Activated CD8-positive, alpha-beta T cell treated with anti-CD3 and anti-CD28 coated beads for 36 hours (primary cell): ENCODE results near the gene BEGAIN. TPM values are rescaled to one million over a fixed set of nuclear protein-coding genes. Genes with fewer than 3 reads are reported as not detected.

ENCODE experiments used
- ATAC-seq: fragments of 200-7000 bp; cut with Tn5 transposase; one replicate; pipeline ENCODE4 v1.10.0; 2021; ENCODE audit warnings: mild to moderate bottlenecking, moderate library complexity
- CTCF ChIA-PET: fragments of 350-600 bp; sonication (Branson Sonifier 250); formaldehyde crosslinking; loops from one replicate; lab custom pipeline; 2021; ENCODE audit warnings: antibody characterized with exemption; lab: Charles Lee
- POLR2A ChIA-PET: fragments of 350-600 bp; sonication (Branson Sonifier 250); formaldehyde crosslinking; loops from one replicate; lab custom pipeline; 2021; ENCODE audit warnings: antibody characterized with exemption; lab: Charles Lee
- DNase-seq: peaks from one replicate; pipeline ENCODE4 v3.0.0-alpha.2; 2020
- H3K27ac Mint-ChIP-seq: one replicate; pipeline ENCODE4 v1.8.0; 2021; ENCODE audit warnings: mild to moderate bottlenecking, mixed read lengths
- H3K27me3 Mint-ChIP-seq: one replicate; pipeline ENCODE4 v1.8.0; 2021; ENCODE audit warnings: mixed read lengths
- H3K36me3 Mint-ChIP-seq: one replicate; pipeline ENCODE4 v1.8.0; 2021; ENCODE audit warnings: low read depth, mixed read lengths
- H3K4me1 Mint-ChIP-seq: one replicate; pipeline ENCODE4 v1.8.0; 2021; ENCODE audit warnings: low read depth, mixed read lengths
- H3K4me3 Mint-ChIP-seq: one replicate; pipeline ENCODE4 v1.8.0; 2021; ENCODE audit warnings: mild to moderate bottlenecking, moderate library complexity, mixed read lengths
- H3K9me3 Mint-ChIP-seq: one replicate; pipeline ENCODE4 v1.8.0; 2021; ENCODE audit warnings: mixed read lengths
- intact Hi-C: fragments of 100-400 bp; cut with micrococcal nuclease; formaldehyde crosslinking; loops from one replicate; pipeline ENCODE4 v1.10.0; 2022
- total RNA-seq, 2 experiments: library from RNA; stranded (reverse); gene quantifications; one replicate each; pipeline ENCODE4 v1.2.3, GENCODE V29; 2021
- TF ChIP-seq, protein P1 (sequence below): fragments of 200-600 bp; IDR thresholded peaks from one replicate; pipeline ENCODE4 v1.8.0; 2022; ENCODE audit warnings: antibody characterized with exemption, mild to moderate bottlenecking

BEGAIN gene
- total RNA-seq, 2 experiments from 2014 or later = 5.5 to 6.0 TPM

DNA sequence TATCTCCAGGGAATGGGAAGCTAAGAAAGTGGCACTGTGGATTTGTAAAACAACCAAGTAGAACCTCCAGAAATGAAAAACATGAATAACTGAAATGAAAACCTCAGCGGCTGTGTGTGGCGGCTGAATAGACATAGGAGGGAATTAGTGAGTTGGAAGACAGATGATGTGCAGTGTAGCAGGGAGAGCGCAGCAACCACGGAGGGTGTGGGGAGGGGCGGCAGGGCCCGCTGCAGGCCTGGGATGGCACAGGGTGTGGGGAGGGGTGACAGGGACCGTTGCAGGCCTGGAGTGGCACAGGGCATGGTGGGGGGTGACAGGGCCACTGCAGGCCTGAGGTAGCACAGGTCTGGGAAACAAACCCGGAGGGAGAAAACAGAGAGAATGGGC is 51.1 kb downstream of the BEGAIN start:
- Mint-ChIP-seq H3K4me3 (no peak overlapping the region), H3K4me1 (peaks cover 4% of the 10 kb centered on the region), H3K27ac (no peak overlapping the region), H3K27me3 (no peaks in the 10 kb centered on the region), H3K36me3 (no peaks in the 10 kb centered on the region), H3K9me3 (no peaks in the 10 kb centered on the region)
- intact Hi-C loops = no loop called here
- DNase-seq (no peak), ATAC-seq (no peak)
- TF ChIP-seq, protein P1, sequence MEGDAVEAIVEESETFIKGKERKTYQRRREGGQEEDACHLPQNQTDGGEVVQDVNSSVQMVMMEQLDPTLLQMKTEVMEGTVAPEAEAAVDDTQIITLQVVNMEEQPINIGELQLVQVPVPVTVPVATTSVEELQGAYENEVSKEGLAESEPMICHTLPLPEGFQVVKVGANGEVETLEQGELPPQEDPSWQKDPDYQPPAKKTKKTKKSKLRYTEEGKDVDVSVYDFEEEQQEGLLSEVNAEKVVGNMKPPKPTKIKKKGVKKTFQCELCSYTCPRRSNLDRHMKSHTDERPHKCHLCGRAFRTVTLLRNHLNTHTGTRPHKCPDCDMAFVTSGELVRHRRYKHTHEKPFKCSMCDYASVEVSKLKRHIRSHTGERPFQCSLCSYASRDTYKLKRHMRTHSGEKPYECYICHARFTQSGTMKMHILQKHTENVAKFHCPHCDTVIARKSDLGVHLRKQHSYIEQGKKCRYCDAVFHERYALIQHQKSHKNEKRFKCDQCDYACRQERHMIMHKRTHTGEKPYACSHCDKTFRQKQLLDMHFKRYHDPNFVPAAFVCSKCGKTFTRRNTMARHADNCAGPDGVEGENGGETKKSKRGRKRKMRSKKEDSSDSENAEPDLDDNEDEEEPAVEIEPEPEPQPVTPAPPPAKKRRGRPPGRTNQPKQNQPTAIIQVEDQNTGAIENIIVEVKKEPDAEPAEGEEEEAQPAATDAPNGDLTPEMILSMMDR = no peak
- ChIA-PET POLR2A (no interaction called here), CTCF (interaction anchor here (1.2 to 1.6 kb wide), 2 partner anchors 110 to 117 kb away, joined by 4 to 6 read pairs; no protein-coding TSS in a partner anchor)

DNA sequence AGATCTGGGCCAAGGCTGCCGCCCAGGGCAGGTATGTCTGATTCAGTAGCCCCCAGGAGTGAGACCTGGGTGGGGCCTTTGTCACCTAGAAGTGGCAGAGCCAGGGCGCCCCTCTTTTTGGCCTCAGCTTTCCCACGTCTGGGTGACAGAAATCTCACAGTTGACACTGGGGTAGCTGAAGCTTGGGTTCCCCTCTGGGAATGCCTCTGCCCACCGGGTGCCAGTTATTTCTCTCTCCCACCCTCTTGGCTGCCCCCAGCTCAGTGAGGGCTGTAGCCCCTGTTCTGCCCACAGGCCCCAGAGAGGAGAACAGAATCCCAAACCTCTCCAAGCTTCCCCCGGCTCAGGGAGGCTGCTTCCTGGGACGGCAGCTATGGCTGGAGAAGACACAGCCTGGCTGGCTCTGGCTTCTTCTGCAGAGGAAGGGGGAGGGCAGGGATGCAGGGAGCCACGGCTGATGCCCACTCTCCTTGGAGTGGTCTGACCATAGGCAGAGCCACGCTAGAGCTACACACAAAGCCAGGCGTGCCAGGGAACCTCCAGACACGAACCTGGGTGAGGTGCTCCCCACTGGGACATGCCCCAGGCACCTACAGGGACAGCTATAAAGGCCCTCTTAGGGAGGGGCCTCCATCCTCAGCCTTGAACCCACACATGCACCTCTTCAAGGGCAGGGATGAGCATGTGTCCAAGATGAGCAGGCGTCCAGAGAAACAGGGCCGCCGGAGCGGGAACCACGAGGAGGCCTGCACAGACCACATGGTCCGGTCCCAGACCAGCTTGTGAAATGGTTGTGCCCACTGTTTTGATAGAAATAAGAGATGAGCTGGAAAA is 51.7 kb downstream of the BEGAIN start:
- TF ChIP-seq, protein P1 = no peak
- Mint-ChIP-seq H3K4me1 (peaks cover 4% of the 10 kb centered on the region), H3K9me3 (no peaks in the 10 kb centered on the region), H3K27ac (no peak overlapping the region), H3K36me3 (no peaks in the 10 kb centered on the region), H3K27me3 (no peaks in the 10 kb centered on the region), H3K4me3 (no peak overlapping the region)
- ATAC-seq = no peak
- ChIA-PET CTCF (interaction anchor here (1.2 to 1.6 kb wide), 2 partner anchors 110 to 117 kb away, joined by 4 to 6 read pairs; no protein-coding TSS in a partner anchor), POLR2A (interaction anchor here (1.1 kb wide), 1 partner anchor 128 kb away, joined by 3 read pairs; no protein-coding TSS in a partner anchor)
- no peak for DNase-seq
- intact Hi-C loops = no loop called here

DNA sequence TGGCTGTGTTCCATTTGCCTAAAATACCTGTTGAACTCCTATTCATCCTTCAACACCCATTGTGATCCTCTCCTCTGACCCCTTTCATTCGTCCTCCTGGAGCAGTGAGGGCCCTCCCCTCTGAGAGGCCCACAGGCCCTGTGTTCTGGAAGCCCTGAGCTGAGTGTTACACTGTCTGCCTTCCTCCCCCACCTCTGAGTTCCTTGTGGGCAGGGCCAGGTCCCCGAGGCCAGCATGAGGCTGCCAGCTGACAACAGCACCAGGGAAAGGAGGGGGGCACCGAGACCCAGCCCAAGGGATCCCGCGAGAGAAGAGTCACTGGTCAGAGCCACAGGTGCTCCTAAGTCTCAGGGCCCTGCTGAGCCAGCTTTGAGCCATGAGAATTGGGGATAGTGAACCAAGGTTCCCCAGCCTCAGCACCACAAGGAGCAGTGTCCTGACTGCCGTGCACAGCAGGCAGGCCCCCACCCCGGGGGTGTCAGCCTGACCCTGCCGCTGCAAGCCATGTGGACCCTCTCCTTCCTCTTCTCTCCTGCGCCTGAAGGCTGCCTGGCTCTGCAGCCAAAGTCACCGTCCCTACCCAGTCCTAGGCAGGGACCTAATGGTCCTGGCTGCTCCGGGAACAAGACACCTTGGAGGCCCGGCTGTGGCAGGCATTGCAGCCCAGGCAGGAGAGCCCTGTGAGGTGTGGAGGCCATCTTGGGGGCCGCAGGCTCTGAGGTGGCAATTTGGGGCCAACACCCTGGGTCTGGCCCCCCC is 52.5 kb downstream of the BEGAIN start:
- Mint-ChIP-seq H3K9me3 (no peaks in the 10 kb centered on the region), H3K36me3 (no peaks in the 10 kb centered on the region), H3K27ac (no peak overlapping the region), H3K4me3 (no peak overlapping the region), H3K4me1 (peaks cover 4% of the 10 kb centered on the region), H3K27me3 (no peaks in the 10 kb centered on the region)
- ATAC-seq (no peak), DNase-seq (no peak)
- TF ChIP-seq, protein P1 = no peak
- intact Hi-C loops = no loop called here
- ChIA-PET CTCF (interaction anchor here (1.2 to 1.6 kb wide), 2 partner anchors 111 to 118 kb away, joined by 4 to 6 read pairs; no protein-coding TSS in a partner anchor), POLR2A (interaction anchor here (1.1 kb wide), 1 partner anchor 128 kb away, joined by 3 read pairs; no protein-coding TSS in a partner anchor)

DNA sequence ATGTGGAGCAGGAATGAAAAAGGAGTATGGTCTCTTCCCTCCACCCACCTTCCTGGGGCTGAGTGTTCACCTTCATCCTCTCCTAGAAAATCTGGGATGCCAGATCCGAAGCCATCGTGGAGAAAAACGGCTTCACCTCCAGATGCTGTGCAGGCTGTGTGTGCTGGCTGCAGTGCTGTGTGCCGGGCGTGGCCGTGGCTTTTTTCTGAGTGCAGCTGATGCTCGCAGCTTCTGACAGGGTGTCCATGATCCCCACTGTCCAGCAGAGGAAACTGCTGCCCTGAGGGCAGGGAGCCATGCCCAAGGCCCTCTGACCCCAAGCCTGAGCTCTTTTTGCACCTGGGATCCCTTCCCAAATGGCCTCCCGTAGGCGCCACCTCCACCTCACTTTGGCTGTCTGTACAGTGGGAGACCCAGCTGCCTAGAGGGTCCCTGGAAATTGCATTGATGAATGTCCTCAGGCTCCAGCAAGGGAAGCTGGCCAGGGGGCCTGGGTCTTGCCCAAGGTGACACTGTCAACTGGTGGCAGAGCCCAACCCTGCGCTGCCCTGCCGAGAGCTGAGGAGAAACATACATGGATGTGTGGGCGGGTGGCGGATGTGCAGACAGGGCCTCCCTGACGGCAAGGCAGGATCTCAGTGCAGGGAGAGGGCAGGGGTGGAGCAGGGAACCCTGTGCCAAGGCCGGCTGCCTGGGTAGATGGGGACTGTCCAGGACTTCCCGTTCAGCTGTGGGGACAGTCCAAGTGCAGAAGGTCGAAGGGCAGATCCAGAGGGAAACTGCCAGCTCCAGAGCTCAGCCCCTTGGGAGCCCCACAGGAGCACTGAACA is 53.3 kb downstream of the BEGAIN start:
- DNase-seq = no peak
- intact Hi-C loops = no loop called here
- POLR2A ChIA-PET = no interaction called here
- no peak for ATAC-seq
- TF ChIP-seq, protein P1 = no peak
- Mint-ChIP-seq H3K36me3 (no peaks in the 10 kb centered on the region), H3K4me1 (peaks cover 4% of the 10 kb centered on the region), H3K4me3 (no peak overlapping the region), H3K27ac (no peak overlapping the region), H3K27me3 (no peaks in the 10 kb centered on the region), H3K9me3 (no peaks in the 10 kb centered on the region)
- CTCF ChIA-PET = interaction anchor here (0.7 to 1.5 kb wide), 5 partner anchors 9 to 150 kb away, joined by 3 to 5 read pairs (median 3); no protein-coding TSS in a partner anchor
